Measurements from ENCODE around the gene GAS2L1.

GAS2L1 gene

DNA sequence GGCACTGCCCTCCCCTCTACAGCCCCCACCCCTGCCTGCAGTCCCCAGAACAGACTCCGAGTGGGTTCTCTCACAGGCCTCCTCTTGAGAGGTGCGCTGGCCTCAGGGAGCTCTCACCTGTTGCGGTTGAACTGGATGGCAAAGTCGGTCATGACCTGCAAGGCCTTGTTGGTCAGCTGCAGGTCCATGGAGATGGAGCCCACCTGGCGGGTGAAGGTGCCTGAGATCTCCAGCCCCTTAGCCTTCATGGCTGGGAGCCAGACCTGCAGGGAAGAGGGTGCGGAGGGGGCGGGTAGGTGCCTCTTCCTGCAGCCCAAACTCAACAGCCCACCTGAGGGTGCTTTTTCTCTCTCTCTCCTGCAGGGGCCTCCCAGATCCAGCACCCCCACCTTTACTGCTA lies 27.7 kb downstream of the GAS2L1 start:
- H3K27ac ChIP-seq (ENCODE audit: insufficient read depth, low read length, poor library complexity, severe bottlenecking) = no peak overlapping the region
- no peak overlapping the region for H3K4me3 ChIP-seq (ENCODE audit: insufficient read depth, low read depth, low read length, poor library complexity, severe bottlenecking)
- H3K27me3 ChIP-seq (replicated peaks; ENCODE audit: control insufficient read depth, insufficient read depth, low read length, poor library complexity, severe bottlenecking) = no peaks in the 10 kb centered on the region
- DNase-seq = no peak
- H3K36me3 ChIP-seq (ENCODE audit: control insufficient read depth, insufficient read depth, low read length) = peaks cover 73% of the 10 kb centered on the region
- H3K4me1 ChIP-seq (ENCODE audit: control insufficient read depth, insufficient read depth, low read length, poor library complexity, severe bottlenecking) = no peaks in the 10 kb centered on the region
- H3K9me3 ChIP-seq (ENCODE audit: control insufficient read depth, low read length) = no peaks in the 10 kb centered on the region

DNA sequence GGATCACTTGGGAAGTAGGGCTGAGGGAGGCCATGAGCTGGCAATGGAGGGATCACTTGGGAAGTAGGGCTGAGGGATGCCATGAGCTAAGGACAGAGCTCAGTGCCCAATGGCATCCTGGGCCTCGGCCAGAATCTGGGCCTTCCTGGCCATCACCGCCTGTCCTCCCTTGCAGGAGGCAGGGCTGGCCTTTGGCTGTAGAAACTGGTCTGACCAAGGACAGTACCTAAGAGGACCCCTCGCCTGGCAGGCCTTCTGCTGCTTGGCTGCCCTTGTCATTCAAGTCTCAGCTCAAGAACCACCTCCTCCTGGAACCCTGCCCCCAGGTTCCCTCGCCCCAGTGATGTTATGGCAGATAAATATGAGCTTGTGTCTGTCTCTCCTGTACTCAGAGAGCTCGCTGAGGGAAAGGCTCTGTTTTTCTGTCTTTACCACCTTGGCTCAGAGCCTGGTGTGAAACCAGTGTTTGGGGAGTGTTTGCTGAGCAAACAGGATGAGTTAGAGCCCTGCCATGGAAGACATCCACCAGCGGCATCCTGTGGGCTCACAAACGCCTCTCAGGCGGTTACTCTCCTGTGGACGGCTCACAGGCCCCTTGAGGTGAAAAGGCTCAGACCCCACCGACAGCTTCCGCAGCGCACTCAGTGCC lies 28.4 kb downstream of the GAS2L1 start:
- Histone ChIP-seq H3K4me1 (ENCODE audit: control insufficient read depth, insufficient read depth, low read length, poor library complexity, severe bottlenecking) (no peaks in the 10 kb centered on the region), H3K4me3 (ENCODE audit: insufficient read depth, low read depth, low read length, poor library complexity, severe bottlenecking) (no peak overlapping the region), H3K27ac (ENCODE audit: insufficient read depth, low read length, poor library complexity, severe bottlenecking) (no peak overlapping the region), H3K9me3 (ENCODE audit: control insufficient read depth, low read length) (no peaks in the 10 kb centered on the region), H3K36me3 (ENCODE audit: control insufficient read depth, insufficient read depth, low read length) (peaks cover 73% of the 10 kb centered on the region), H3K27me3 (replicated peaks; ENCODE audit: control insufficient read depth, insufficient read depth, low read length, poor library complexity, severe bottlenecking) (no peaks in the 10 kb centered on the region)
- DNase-seq = no peak

DNA sequence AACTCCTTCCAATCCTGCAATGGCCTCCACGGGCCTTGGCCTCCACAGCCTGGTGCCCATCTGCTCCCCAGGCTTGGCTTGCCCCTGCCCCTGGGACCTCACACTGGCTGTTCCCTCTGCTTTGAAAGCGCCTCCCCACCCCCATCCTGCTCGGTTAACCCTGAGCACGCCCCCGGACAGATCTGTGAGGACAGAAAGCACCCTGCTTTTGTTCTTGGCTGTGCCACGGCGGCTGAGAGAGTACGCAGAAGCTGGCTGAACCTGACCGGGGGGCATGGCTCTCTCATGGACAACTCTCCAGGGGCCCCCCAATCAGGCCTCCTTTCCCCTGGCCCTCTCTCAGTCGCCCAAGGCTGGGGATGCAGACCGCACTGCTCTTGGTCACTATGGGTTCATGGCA lies 29.2 kb downstream of the GAS2L1 start:
- H3K4me3 ChIP-seq (ENCODE audit: insufficient read depth, low read depth, low read length, poor library complexity, severe bottlenecking) = no peak overlapping the region
- no peaks in the 10 kb centered on the region for H3K9me3 ChIP-seq (ENCODE audit: control insufficient read depth, low read length)
- no peak overlapping the region for H3K27ac ChIP-seq (ENCODE audit: insufficient read depth, low read length, poor library complexity, severe bottlenecking)
- DNase-seq = no peak
- H3K27me3 ChIP-seq (replicated peaks; ENCODE audit: control insufficient read depth, insufficient read depth, low read length, poor library complexity, severe bottlenecking) = no peaks in the 10 kb centered on the region
- peaks cover 73% of the 10 kb centered on the region for H3K36me3 ChIP-seq (ENCODE audit: control insufficient read depth, insufficient read depth, low read length)
- no peaks in the 10 kb centered on the region for H3K4me1 ChIP-seq (ENCODE audit: control insufficient read depth, insufficient read depth, low read length, poor library complexity, severe bottlenecking)

DNA sequence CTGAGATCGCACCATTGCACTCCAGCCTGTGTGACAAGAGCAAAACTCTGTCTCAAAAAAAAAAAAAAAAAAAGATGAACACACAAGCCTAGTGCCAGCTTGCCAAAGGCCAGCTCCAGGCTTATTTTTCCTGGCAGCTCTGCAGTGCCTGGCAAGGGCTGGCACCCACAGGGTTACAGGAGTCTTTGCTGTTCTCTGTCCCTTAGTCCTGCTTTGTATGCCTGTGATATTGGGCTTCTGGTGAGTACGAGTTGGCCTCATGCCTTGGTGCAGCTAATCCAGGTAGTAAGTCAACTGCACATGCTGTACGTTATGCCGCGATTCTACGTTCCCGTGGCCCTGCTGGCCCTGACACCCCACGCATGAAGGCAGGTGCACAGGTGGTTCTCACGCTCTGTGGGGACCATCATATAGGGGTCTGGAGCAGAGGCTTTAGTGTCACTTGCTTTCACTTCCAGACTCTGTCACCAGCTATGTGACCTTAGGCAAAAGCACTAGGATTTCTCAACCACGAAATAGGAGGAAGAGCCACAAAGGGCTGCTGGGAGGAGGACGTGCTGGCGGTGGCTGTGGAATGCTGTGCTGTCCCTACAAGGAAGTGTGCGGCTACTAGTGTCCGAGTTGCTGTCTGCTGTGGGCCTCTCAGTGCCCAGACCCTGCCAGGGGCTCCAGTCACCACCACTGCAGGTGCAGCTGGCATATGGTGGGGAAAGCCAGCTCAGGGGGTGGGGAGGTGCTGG lies 30.5 kb downstream of the GAS2L1 start:
- no peak for DNase-seq
- Histone ChIP-seq H3K27me3 (replicated peaks; ENCODE audit: control insufficient read depth, insufficient read depth, low read length, poor library complexity, severe bottlenecking) (no peaks in the 10 kb centered on the region), H3K27ac (ENCODE audit: insufficient read depth, low read length, poor library complexity, severe bottlenecking) (no peak overlapping the region), H3K36me3 (ENCODE audit: control insufficient read depth, insufficient read depth, low read length) (peaks cover 74% of the 10 kb centered on the region), H3K9me3 (ENCODE audit: control insufficient read depth, low read length) (no peaks in the 10 kb centered on the region), H3K4me3 (ENCODE audit: insufficient read depth, low read depth, low read length, poor library complexity, severe bottlenecking) (no peak overlapping the region), H3K4me1 (ENCODE audit: control insufficient read depth, insufficient read depth, low read length, poor library complexity, severe bottlenecking) (no peaks in the 10 kb centered on the region)

DNA sequence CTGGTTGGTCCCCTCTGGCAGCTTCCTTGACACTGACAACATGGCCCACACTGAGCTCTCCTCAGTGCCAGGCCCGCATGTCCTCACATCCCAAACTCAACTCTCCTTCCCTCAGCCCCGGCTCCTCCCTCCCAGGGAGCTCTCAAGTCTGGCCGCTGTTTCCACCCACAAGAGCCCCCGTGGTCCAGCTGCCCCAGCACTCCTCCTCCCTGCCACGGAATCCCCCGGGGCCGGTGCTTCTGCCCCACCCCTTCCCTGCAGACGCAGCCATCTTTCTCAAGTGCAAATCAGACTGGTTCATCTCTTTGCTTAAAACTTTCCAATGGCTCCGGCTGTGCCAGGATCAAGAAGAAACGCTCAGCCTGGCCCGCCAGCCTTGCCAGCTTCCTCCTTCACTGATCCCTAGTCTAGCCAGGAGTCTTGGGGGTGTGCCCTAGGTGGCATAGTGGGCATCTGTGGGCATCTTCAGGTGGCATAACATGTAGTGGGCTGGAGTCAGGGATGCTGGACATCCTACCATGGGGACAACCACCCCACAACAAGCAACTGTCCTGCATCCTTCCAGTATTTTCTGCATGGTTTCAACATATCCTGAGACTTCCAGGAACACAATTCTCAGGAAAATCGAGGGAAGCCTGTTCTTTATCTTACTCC lies 31.3 kb downstream of the GAS2L1 start:
- Histone ChIP-seq H3K9me3 (ENCODE audit: control insufficient read depth, low read length) (no peaks in the 10 kb centered on the region), H3K27ac (ENCODE audit: insufficient read depth, low read length, poor library complexity, severe bottlenecking) (no peak overlapping the region), H3K36me3 (ENCODE audit: control insufficient read depth, insufficient read depth, low read length) (peaks cover 81% of the 10 kb centered on the region), H3K4me3 (ENCODE audit: insufficient read depth, low read depth, low read length, poor library complexity, severe bottlenecking) (no peak overlapping the region), H3K27me3 (replicated peaks; ENCODE audit: control insufficient read depth, insufficient read depth, low read length, poor library complexity, severe bottlenecking) (no peaks in the 10 kb centered on the region), H3K4me1 (ENCODE audit: control insufficient read depth, insufficient read depth, low read length, poor library complexity, severe bottlenecking) (no peaks in the 10 kb centered on the region)
- no peak for DNase-seq

DNA sequence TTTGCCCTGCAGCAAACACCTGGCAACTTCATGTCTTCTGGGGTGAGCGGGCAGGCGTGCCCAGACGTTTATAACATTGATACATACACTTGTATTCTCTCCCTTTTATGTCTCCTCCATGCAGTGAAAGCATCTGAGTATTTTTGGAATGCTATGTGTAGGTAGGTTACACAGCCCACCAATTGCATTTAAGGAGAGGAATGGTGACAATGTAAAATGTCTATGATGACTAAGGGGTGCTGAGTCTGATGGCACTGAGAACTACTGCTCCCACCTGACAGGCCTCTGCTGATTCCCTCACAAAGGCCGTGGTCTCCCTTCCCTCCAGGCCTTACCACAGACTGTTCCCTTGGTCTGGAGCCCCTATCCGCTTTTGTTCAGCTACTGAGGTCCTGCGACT lies 31.9 kb downstream of the GAS2L1 start:
- H3K9me3 ChIP-seq (ENCODE audit: control insufficient read depth, low read length) = no peaks in the 10 kb centered on the region
- no peak for DNase-seq

DNA sequence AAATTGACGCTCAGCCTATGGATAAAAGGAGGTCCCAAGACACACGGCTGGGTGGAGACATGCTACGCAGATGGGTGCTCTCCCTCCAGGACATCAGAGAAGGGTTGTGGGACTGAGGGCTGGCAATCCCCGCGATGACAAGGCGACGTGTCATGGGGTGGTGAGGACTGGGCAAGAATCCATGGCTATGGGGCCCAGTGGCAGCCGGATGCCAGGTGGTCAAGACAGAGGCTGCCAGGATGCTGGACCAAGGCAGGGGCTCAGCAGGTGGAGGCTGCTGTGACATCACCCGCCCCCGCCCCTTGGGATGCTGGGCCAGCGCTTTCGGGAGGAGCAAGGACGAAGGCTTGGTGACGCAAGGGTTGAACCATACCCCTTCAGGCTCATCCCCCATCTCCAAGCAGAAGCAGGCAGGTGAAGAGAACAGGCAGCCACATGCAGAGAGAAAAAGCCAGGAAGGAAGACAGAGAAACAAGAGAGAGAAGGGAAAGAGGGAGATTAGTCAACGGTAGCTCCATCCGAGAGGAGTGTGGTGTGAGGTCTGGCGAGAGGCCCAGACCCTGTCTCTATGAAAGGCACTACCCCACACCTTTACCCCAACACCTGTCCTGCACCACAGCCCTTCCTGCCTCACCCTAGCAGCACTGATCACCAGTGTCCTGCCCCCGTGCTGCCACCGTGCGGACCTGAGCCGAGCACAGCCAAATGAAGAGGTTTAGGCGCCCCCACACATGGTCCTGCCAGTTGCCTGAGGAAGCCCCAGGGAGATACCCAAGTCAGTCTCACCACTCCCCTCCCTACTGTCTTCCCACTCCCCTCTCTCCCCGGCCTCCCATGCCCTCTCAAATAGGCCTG lies 33.2 kb downstream of the GAS2L1 start:
- H3K4me3 ChIP-seq (ENCODE audit: insufficient read depth, low read depth, low read length, poor library complexity, severe bottlenecking) = no peak overlapping the region
- H3K9me3 ChIP-seq (ENCODE audit: control insufficient read depth, low read length) = no peaks in the 10 kb centered on the region
- H3K27ac ChIP-seq (ENCODE audit: insufficient read depth, low read length, poor library complexity, severe bottlenecking) = no peak overlapping the region
- no peaks in the 10 kb centered on the region for H3K4me1 ChIP-seq (ENCODE audit: control insufficient read depth, insufficient read depth, low read length, poor library complexity, severe bottlenecking)
- no peaks in the 10 kb centered on the region for H3K27me3 ChIP-seq (replicated peaks; ENCODE audit: control insufficient read depth, insufficient read depth, low read length, poor library complexity, severe bottlenecking)
- peaks cover 89% of the 10 kb centered on the region for H3K36me3 ChIP-seq (ENCODE audit: control insufficient read depth, insufficient read depth, low read length)
- DNase-seq = no peak

More for the DNA sequence above, 31.9 kb downstream of the GAS2L1 start:
- Histone ChIP-seq H3K4me1 (ENCODE audit: control insufficient read depth, insufficient read depth, low read length, poor library complexity, severe bottlenecking) (no peaks in the 10 kb centered on the region), H3K27ac (ENCODE audit: insufficient read depth, low read length, poor library complexity, severe bottlenecking) (no peak overlapping the region), H3K27me3 (replicated peaks; ENCODE audit: control insufficient read depth, insufficient read depth, low read length, poor library complexity, severe bottlenecking) (no peaks in the 10 kb centered on the region), H3K36me3 (ENCODE audit: control insufficient read depth, insufficient read depth, low read length) (peaks cover 87% of the 10 kb centered on the region), H3K4me3 (ENCODE audit: insufficient read depth, low read depth, low read length, poor library complexity, severe bottlenecking) (no peak overlapping the region)

DNA sequence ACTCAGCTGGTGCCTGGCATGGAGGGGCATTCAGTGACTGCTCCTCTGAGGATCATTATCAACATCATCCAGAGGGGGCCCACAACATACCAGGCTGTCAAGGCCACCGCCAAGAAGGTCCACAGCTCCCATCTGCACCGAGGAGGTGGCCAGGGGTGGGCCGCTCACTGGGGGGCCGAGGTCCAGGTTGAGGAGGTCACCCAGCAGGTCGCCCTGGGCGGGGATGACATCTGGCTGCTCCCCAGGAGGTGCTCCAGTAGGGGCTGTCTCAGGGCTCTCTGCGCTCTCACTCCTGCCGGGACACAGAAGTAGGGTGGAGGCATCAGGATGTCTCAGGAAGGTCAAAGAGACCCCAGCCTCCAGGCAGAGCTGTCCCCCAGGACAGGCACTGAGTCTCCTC lies 34.1 kb downstream of the GAS2L1 start:
- no peak for DNase-seq
- H3K36me3 ChIP-seq (ENCODE audit: control insufficient read depth, insufficient read depth, low read length) = peaks cover 80% of the 10 kb centered on the region
- no peaks in the 10 kb centered on the region for H3K27me3 ChIP-seq (replicated peaks; ENCODE audit: control insufficient read depth, insufficient read depth, low read length, poor library complexity, severe bottlenecking)
- H3K4me3 ChIP-seq (ENCODE audit: insufficient read depth, low read depth, low read length, poor library complexity, severe bottlenecking) = no peak overlapping the region
- no peak overlapping the region for H3K27ac ChIP-seq (ENCODE audit: insufficient read depth, low read length, poor library complexity, severe bottlenecking)
- H3K9me3 ChIP-seq (ENCODE audit: control insufficient read depth, low read length) = no peaks in the 10 kb centered on the region
- no peaks in the 10 kb centered on the region for H3K4me1 ChIP-seq (ENCODE audit: control insufficient read depth, insufficient read depth, low read length, poor library complexity, severe bottlenecking)

DNA sequence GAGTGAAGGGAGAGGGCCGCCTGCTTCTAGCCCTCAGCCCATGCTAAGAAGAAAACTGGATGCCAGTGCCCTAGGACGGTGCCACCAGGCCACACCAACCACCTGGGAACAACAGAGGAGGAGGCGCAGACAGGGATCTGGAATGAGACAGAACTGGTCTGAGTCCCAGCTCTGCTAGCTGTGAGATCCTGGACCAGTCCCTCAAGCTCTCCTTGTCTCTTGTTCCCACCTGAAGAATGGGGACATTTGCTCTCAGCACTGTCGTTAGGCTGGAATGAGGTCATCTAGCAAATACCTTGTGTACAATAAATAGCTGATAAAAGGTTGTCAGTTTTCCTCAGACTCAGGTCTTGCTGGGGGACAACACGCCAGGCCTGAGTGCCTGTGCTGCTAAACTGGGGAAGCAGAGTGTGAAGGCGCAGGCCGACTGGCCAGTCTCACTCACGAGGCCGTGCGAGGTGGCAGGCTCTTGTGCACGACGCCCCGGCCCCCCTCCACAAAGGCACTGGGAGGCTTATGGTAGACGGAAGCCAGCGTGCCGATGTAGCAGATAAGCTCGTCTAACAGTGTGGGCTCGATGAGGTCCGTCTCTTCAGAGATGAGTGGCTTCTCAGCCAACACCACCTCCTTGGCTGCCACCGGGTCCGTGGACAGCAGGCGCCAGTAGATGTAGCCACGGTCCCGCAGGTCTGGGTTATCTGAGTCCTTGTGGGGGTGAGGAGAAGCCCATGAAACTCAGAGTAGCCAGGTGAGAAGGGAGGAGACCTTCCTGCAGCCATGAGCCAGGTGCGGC lies 34.8 kb downstream of the GAS2L1 start:
- no peak for DNase-seq
- no peaks in the 10 kb centered on the region for H3K27me3 ChIP-seq (replicated peaks; ENCODE audit: control insufficient read depth, insufficient read depth, low read length, poor library complexity, severe bottlenecking)
- H3K27ac ChIP-seq (ENCODE audit: insufficient read depth, low read length, poor library complexity, severe bottlenecking) = no peak overlapping the region
- H3K4me1 ChIP-seq (ENCODE audit: control insufficient read depth, insufficient read depth, low read length, poor library complexity, severe bottlenecking) = no peaks in the 10 kb centered on the region
- H3K9me3 ChIP-seq (ENCODE audit: control insufficient read depth, low read length) = no peaks in the 10 kb centered on the region
- H3K4me3 ChIP-seq (ENCODE audit: insufficient read depth, low read depth, low read length, poor library complexity, severe bottlenecking) = no peak overlapping the region
- peaks cover 79% of the 10 kb centered on the region for H3K36me3 ChIP-seq (ENCODE audit: control insufficient read depth, insufficient read depth, low read length)
